ENCODE data around the gene NEDD4L.
A peak's percentile ranks its signal among the peaks of the same experiment; 100 is the strongest.

NEDD4L gene

DNA sequence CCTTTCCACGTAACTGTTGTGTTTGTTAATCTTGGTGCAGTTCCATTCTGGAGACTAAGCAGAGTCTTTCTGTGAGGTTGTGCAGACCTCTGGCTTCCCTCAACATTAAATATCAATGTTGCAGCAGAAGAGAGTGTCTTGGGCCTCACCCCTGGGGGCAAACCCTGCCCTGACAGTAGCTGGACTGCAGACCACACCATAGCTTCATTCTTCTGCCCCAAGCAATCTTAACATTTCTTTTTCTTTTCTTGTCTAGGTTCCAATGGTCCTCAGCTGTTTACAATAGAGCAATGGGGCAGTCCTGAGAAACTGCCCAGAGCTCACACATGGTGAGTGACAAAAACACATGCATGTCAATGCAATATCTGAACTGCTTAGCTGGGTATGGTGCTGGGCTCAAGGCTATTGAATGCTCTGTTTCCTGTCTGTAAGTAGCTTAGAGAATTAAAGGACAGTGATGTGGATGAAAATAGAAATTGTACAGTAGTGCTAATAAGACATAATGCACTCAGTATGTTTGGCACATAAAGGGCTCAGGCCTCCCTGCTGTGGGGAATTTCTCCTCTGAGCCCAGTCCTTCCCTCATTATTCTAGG, 347.3 kb downstream of the NEDD4L start:
- DNase-seq (ENCODE audit: low read depth): peak; percentile 13
- H3K4me3 ChIP-seq (ENCODE audit: low read depth, low read length): no peak overlapping the region

DNA sequence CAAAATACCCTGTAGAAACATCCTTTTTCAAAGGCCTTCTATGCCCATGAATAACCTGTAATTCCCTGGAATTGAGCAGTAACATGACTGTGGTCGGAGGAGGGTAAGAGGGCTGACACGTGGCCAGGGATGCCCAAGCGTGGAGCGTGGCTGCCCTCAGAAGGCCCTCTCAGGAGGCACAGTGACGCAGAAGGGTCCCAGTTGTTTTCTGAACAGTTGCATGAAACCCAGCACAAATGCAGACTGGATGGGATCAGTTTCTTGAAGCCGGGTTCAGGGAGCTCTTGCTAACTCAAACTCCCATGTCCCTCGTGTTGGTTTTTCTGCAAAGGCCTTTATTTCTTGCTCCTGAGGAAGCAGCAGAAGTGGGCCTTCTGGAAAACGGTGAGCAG, 347.9 kb downstream of the NEDD4L start:
- no peak overlapping the region for H3K4me3 ChIP-seq (ENCODE audit: low read depth, low read length)
- no peak for DNase-seq (ENCODE audit: low read depth)

DNA sequence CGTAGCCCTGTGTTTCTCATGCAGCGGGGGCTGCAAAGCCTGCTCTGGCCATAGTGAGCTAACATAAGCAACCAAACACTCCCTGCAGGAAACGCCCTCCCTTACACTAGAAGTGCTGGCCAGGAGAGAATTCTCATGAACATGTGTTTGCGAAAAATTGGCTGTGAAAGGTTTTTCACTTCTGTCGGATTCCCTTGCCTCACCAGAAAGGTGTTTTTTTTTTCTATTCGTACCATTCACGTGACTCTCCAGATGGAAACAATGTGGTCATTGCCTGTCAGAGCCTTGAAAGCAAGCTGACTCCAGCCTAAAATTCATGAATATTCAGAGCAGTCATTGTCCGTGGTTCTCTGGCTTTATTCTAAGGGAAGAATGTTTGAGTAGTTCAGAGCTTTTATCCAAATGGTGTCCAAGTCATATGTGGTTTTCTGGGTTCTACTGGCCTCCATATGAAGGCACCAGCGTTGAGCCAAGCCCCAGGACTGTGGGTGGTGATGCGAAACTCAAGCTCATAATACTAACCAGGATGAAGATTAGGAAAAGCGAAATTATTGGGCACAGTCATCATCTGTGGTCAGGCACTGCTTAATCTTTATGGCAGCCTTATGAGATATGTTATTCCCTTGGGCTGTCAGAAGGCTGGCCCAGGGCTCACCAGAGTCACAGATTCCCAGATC, 348.4 kb downstream of the NEDD4L start:
- H3K4me3 ChIP-seq (ENCODE audit: low read depth, low read length): no peak overlapping the region
- DNase-seq (ENCODE audit: low read depth): peak; percentile 34

DNA sequence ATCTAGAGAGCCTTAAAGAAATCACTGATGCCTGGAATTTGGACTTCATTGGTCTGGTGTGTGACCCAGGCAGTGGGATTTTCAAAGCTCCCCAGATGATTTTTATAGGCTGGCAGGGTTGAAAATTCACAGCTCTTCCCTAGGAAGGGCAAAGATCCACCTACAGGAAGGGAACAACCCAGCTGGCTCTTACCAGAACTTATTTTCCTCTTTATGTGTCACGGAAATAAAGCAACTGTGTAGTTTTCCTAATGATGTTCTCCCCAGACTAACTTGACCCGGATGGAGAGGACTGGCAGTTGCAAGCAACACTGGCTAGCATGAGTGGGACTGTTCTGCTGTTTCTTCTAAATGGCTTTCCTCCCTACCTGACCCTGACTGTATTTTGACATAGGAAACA, 349.3 kb downstream of the NEDD4L start:
- no peak overlapping the region for H3K4me3 ChIP-seq (ENCODE audit: low read depth, low read length)
- DNase-seq (ENCODE audit: low read depth): no peak

DNA sequence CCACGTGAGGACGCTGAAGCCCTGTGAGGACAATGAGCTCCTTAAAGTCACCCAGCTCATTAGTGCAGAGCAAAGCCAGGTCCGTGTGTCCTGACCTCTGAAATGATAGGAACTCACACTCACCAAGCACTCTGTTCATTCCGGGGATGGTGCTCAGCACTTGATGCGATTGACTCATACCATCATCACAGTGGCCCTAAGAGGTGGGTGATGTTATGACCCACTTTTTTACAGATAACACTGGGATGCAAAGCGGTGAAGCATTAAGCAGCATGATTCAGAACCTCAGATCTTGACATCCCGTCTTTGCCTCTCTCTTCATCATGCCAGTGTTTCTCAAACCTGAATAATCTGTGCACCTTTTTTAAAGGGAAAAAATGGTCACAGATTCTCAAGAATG, 350.0 kb downstream of the NEDD4L start:
- no peak overlapping the region for H3K4me3 ChIP-seq (ENCODE audit: low read depth, low read length)
- DNase-seq (ENCODE audit: low read depth): no peak

DNA sequence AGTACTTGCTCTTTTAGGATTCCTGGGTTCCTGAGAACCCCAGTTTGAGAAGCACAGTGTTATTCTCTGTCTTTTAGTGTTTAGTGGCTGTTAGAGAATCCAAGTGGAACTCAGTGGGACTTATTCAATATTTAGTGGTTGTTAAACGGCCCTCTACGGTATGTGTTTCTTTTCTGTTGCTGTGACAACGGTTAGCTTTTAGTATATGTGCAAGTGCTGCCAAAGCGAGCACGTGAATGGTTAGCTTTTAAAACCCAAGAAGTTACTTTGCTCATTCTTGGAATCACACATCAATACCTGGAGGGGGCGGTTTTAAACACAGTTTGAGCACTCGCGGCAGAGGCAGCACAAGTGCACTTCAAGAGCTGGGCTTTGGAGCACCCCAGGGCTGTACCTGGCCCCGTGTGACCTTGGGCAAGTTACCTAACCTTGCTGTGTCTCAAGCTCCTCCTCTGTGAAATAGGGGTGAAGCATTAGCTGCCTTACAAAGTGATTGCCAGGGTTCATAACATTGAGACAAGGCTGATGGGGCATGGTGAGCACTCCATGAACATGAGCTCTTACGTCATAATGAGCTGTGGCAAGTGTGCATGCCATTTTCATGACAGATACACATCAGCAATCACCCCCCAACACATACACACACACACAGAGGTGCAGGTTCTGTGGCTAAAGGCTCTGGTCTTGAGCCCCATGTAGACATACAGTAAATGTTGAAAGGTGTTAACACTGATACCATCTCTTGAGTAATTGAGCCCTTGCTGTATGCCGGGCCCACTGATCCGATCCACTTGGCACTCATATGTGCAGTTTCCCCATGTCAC, 350.8 kb downstream of the NEDD4L start:
- no peak for DNase-seq (ENCODE audit: low read depth)
- H3K4me3 ChIP-seq (ENCODE audit: low read depth, low read length): no peak overlapping the region

DNA sequence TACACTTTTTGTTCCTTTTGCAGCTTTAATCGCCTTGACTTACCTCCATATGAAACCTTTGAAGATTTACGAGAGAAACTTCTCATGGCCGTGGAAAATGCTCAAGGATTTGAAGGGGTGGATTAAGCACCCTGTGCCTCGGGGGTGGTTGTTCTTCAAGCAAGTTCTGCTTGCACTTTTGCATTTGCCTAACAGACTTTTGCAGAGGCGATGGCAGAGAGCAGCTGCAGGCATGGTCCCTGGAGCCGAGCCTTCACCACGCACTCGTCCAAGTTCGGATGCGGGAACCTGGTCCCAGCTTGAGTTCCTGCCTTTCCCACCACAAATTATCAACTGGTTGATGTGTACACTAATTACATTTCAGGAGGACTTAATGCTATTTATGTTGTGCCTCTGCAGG, 352.1 kb downstream of the NEDD4L start:
- no peak for DNase-seq (ENCODE audit: low read depth)
- H3K4me3 ChIP-seq (ENCODE audit: low read depth, low read length): no peak overlapping the region

DNA sequence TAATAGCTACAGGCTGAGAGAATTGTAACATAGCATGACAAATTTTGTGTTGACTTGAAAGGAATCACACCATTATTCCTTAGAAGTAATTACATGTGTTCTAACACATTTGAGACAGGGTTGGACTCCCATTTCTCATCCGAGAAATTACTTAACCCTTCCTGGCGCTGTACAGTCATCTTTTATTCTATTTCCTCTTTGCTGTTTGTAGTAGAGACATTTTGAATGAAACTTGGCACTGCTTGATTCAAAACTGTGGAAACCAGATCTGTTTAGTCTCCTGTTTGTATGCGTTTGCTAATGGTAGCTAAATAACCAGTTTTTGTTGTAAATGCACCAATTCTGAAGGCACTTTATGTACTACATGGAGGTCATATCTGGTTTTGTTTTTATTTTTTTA, 352.9 kb downstream of the NEDD4L start:
- no peak overlapping the region for H3K4me3 ChIP-seq (ENCODE audit: low read depth, low read length)
- DNase-seq (ENCODE audit: low read depth): no peak

DNA sequence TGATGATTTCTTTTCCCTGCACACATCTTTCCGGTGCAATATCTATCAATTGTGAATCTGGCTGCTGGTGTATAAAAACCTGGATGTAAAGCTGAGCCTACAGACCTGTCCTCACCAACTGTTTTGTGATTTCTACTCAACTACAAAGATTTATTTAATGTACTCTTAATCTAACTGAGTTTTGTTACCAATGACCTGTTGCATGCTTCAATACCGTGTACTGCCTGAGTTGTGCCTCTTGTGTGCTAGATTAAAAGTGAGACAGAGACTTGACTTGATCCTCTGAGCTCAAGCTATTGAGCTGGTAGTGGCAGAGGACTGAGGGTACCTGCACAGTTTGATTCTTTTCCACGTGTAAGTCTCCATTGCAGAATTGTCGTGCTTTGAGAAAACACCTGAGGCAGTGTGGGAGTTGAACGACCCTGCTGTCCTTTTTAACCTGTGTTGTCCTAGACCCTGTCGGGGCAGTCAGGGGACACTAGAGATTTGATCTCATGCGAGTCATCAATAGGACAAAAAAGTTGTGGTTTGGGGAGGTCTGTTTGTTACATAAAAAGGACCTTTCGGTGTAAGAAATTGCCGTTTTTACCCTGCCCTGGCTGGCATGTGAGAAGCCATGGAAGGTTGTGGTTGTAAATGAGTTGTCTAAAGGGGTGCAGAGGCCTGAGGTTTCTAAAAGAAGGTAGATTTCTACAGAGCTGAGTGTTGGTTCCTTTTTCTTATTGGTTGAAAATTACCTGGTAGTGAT, 353.5 kb downstream of the NEDD4L start:
- no peak for DNase-seq (ENCODE audit: low read depth)
- no peak overlapping the region for H3K4me3 ChIP-seq (ENCODE audit: low read depth, low read length)

DNA sequence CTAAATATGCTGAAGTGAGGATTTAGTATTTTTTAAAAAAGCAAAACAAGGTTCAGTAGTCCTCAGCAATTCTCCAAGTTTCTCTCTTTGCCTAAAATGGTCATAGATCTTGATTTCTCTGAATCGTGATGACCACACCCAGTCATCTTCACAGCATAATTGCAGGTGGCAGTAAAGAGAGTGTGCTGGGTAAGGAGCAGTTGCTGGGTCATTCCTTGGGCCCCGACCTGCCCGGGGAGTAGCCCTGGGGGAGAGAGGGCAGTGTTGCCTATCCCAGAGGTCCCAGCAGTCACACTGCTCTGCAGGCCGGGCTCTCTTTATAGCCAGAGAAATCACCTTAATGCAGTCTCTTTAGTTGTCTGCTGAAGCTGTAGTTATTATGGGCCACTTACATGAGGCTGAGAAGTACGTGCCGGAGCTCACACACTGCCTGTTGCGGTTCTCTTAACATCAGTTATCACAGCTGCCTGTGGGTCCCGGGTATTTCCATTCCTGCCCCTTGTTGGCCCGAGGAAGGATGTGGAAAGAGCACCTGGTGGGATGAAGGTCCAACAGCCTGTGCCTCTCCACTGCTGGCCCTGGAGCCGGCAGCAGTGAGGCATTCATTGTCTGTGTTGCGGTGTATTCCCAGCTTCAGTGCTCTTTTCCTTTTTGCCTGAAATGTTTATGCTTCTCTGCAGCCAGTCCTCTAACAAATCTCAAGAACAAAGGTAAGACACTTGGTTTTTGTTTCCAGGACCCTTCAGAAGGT, 354.8 kb downstream of the NEDD4L start:
- no peak overlapping the region for H3K4me3 ChIP-seq (ENCODE audit: low read depth, low read length)
- DNase-seq (ENCODE audit: low read depth): no peak

DNA sequence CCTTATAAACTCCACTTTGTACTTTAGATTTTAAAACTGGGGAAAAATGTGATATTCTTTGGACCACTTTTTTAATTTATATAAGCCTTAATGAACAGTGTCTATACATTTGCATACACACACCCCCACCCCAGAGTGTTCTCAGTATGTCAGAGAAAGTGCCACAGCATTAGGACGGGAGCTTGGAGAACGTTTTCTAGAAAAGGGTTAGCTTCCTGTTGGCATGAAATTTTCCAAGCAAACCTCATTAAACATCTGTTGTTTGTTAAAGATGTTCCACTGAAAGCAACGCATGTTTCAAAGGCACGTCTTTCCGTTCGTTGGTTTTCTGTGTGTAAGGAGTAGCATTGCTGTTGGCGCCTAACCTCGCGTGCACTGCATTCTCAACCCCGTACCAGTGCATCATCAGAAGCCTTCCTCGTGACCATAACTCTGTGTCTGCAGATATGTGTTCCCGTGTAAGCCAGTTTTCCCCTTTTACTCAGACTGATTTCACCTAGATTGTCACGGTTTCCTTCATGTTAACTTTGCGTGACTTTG, 356.4 kb downstream of the NEDD4L start:
- no peak overlapping the region for H3K4me3 ChIP-seq (ENCODE audit: low read depth, low read length)
- DNase-seq (ENCODE audit: low read depth): no peak

DNA sequence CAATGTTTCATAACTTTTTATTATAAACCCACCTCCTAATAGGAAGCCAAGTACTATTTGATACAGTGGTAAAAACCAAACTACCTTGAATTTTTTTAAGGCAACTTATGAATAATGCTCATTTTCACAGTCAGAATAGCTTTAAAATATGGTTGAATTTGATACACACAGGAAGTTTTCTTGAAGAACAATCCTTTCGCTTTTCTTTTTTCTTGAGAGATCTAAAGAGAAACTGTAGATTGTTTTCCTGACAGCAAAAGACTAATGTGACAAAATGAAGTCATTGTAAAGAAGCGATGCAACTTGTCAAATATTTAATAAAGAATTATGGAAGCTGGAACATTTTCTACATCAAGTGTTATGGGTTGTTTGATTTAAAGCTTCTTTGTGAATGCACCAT, 357.2 kb downstream of the NEDD4L start:
- H3K4me3 ChIP-seq (ENCODE audit: low read depth, low read length): no peak overlapping the region
- DNase-seq (ENCODE audit: low read depth): no peak

DNA sequence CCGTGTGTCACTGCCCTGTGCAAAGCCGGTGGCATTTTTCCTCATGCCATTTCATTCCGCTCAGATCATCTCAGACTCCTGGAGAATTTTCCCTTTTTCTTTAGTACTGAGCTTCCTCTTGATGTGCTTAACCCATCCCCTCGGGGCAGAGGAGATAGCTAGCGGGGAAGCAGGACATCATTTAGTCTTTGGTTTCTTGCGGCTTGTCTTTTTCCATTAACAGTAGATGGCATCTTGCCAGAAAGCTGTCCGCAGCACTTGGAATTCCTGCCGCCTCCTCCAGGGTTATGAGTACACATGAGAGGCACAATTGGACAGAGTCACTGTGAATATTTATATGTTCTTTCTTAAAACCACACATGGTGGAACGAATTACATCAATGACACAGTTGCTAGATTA, 358.2 kb downstream of the NEDD4L start:
- H3K4me3 ChIP-seq (ENCODE audit: low read depth, low read length): no peak overlapping the region
- no peak for DNase-seq (ENCODE audit: low read depth)

DNA sequence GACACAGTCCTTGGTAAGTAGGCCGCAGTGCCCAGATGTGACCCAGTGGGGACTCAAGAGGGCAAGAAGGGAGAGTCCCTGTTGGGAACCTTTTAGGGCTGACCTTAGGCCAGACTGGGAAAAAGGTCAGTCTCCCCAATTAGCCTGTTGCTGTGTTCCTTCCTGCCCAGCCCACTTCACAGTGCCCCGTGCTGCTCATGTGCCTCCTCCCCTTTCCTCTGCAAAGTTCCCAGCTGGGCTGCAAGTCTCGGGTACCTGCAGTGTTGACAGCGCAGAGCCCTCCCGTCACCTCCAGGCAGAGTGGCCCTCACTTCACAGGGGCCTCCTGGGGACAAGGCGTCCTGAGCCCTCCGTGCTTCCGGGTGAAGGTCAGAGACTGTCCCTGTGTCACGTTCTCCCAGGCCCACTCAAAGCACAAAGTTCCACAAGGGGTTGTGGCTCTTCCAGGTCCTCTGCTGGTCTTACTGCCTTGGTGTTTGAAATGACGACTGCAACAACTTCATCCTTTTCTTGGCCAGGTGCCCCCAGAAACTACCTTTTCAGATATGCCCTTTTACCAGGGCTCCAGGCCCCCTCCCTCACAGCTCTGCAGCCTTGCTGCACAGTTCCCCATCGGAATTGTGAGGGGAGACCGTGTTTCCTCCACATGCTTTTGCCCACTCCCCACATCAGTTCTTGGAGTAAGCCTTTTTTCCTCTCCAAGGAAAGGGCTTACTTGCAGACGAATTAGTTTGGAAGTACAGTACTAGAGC, 359.1 kb downstream of the NEDD4L start:
- no peak for DNase-seq (ENCODE audit: low read depth)

DNA sequence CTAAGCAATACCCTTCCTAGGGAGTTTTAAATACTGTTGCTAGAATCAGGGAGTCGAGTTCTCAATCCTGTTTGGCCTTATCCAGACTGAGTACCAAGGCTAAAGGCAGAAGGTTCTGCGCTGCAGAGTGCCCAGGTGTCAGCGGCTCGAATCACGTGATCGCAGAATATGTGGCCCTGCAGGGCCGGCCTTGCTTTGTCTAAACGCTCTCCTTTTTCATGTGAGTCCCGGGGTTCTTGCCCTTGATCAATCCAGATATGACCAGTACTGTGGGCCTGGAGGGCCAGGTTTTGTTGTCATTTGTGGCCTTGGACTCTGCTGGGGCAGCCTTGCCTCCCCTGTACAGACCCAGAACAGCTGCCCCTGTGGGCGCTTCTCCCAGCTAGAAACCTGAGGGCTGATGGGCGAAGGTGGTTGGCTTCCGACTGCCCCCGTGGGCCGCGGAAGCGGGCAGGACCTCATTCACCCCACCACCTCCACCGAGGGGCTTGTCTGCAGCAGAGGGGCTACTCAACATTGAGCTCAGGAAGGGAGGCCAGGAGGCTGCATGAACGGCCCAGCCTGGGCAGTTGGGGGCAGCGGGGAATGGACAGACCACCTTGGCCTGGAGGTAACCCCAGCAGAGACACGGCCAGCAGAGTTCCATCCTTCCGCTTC, 359.9 kb downstream of the NEDD4L start:
- H3K4me3 ChIP-seq (ENCODE audit: low read depth, low read length): no peak overlapping the region
- no peak for DNase-seq (ENCODE audit: low read depth)

More for the DNA sequence above, 359.1 kb downstream of the NEDD4L start:
- no peak overlapping the region for H3K4me3 ChIP-seq (ENCODE audit: low read depth, low read length)

DNA sequence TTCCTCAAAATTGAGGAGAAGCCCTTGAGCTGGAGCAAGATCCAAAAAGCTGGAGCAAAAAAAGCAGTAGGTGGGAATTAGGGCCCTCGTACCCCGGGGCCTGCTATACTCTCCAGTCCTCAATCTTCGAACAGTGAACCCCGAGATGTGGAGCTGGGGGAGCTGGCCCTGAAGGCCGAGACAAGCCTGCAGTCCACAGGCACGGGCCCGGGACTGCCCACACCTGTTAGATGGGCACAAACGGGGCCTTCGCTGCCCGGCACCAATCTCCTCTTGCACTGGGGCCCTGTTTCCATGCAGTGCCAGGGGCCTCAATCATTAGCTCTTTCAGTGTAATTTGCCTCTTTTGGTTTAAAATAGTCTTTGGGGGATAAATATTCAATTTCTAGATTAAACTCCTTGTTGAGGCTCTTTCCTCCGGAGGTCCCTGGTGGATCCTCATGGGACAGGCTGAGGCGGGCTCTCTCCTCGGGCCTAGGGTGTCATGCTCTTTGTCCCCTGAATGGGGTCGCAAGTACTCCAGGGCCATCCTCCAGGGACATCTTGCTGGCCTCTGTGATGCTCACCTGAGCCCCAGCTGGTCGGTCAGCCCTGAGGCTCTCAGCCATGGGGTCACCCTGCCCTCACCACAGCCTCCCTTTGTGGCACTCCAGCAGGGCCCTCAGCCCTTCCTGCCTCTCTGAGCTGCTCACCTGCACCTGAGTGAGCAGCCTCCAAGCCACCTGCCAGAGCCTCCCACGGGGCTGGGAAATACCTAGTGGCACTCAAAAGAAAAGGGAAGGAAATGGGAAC, 361.3 kb downstream of the NEDD4L start:
- no peak for DNase-seq (ENCODE audit: low read depth)
- H3K4me3 ChIP-seq (ENCODE audit: low read depth, low read length): no peak overlapping the region

DNA sequence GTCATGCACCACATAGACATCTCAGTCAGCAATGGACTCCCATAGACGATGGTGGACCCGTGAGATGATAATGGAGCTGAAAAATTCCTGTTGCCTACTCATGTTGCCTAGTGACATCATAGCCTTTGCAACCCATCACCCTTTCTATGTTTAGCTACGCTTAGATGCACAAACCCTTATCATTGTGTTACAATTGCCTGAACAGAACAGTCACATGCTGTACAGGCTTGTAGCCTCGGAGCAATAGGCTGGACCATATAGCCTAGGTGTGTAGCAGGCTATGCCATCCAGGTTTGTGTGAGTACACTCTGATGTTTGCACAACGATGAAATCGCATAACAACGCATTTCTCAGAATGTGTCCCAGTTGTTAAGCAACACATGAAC, 363.2 kb downstream of the NEDD4L start:
- H3K4me3 ChIP-seq (ENCODE audit: low read depth, low read length): no peak overlapping the region
- DNase-seq (ENCODE audit: low read depth): no peak
